T-helper 1 cell (primary cell): Measurements from ENCODE around the gene ITFG2.
"Not testable (repeated sequence)": the region's sequence is repeated elsewhere in the genome, so short reads cannot be mapped to it uniquely, and the experiment has no call there.

ENCODE experiments used
- DNase-seq, 5 donors: peaks; one replicate each; pipeline ENCODE4 v3.0.0-alpha.2; 2012 to 2020

ITFG2 gene

GRCh38 chr12:2832550-2833127 is 20.2 kb downstream of the ITFG2 start:
- DNase-seq, result no peak

GRCh38 chr12:2833327-2833726 is 20.9 kb downstream of the ITFG2 start:
- DNase-seq, result no peak

- no peak for DNase-seq
These were observed 21.3 kb downstream of the ITFG2 start for GRCh38 chr12:2833810-2834209.

GRCh38 chr12:2834581-2835491 is 22.4 kb downstream of the ITFG2 start, which contains the start of gene NRIP2:
Gene NRIP2 (minus strand): TSS chr12:2835035. CDS start chr12:2834983, 52 bp downstream.
- DNase-seq, result no peak

GRCh38 chr12:2835691-2836403 is 23.4 kb downstream of the ITFG2 start:
- DNase-seq, result no peak

- DNase-seq, result no peak
These were observed 24.1 kb downstream of the ITFG2 start for GRCh38 chr12:2836574-2836973.

- DNase-seq, result no peak
These were observed 28.7 kb downstream of the ITFG2 start for GRCh38 chr12:2841056-2841650.

GRCh38 chr12:2842948-2843347 is 30.5 kb downstream of the ITFG2 start:
- DNase-seq, result no peak

GRCh38 chr12:2844786-2845185 is 32.3 kb downstream of the ITFG2 start:
- no peak for DNase-seq

GRCh38 chr12:2845280-2845679 is 32.8 kb downstream of the ITFG2 start:
- no peak for DNase-seq

GRCh38 chr12:2851931-2852330 is 39.5 kb downstream of the ITFG2 start:
- DNase-seq, result no peak

- DNase-seq, result peak in 3 of 5 donors; percentile 19 to 23 (median 20)
These were observed 41.2 kb downstream of the ITFG2 start for GRCh38 chr12:2853626-2854025.

GRCh38 chr12:2854669-2855453 is 42.4 kb downstream of the ITFG2 start:
- no peak for DNase-seq

- no peak for DNase-seq
These were observed 43.1 kb downstream of the ITFG2 start for GRCh38 chr12:2855546-2855945.

GRCh38 chr12:2856051-2856450 is 43.6 kb downstream of the ITFG2 start:
- no peak for DNase-seq

GRCh38 chr12:2857021-2857431 is 44.6 kb downstream of the ITFG2 start, which contains the start of gene TEX52:
Gene TEX52 (minus strand): TSS chr12:2857039. CDS start chr12:2857026, 13 bp downstream.
- DNase-seq, result no peak

GRCh38 chr12:2857576-2857975 is 45.1 kb downstream of the ITFG2 start:
- no peak for DNase-seq

- no peak for DNase-seq
These were observed 45.9 kb downstream of the ITFG2 start for GRCh38 chr12:2858334-2858733.

GRCh38 chr12:2858944-2859421 is 46.5 kb downstream of the ITFG2 start:
- DNase-seq, result no peak

- DNase-seq, result no peak
These were observed 47.7 kb downstream of the ITFG2 start for GRCh38 chr12:2860170-2860569.

- DNase-seq, result no peak
These were observed 50.4 kb downstream of the ITFG2 start for GRCh38 chr12:2862876-2863275.

- not testable (repeated sequence) for DNase-seq
These were observed 50.9 kb downstream of the ITFG2 start for GRCh38 chr12:2863402-2863801.
